Astrocyte (in vitro differentiated cells and primary cell): Measurements from ENCODE around the gene ZBTB24. TPM values are rescaled to one million over a fixed set of nuclear protein-coding genes. Genes with fewer than 3 reads are reported as not detected.

Experiments
- DNase-seq: peaks from one replicate; pipeline ENCODE4 v3.0.0-alpha.2; 2010; ENCODE audit warnings: low read depth
- FAIRE-seq: peaks from 2 replicates; lab custom pipeline; 2011; peaks lifted over from hg19 to GRCh38; lab: Jason Lieb, UNC
- H2AFZ ChIP-seq: 2 replicates; pipeline ENCODE4 v1.6.0; 2012; ENCODE audit warnings: low read depth, low read length, inconsistent platforms
- H3K27ac ChIP-seq: 2 replicates; pipeline ENCODE4 v1.5.1; 2011; ENCODE audit warnings: low read depth, low read length, inconsistent platforms
- H3K27me3 ChIP-seq: 2 replicates; pipeline ENCODE4 v1.6.0; 2011; ENCODE audit warnings: low read length, inconsistent platforms; ENCODE audit not compliant: insufficient read depth
- H3K36me3 ChIP-seq: 2 replicates; pipeline ENCODE4 v1.5.1; 2011; ENCODE audit warnings: low read length, inconsistent platforms; ENCODE audit not compliant: insufficient read depth
- H3K4me1 ChIP-seq: 2 replicates; pipeline ENCODE4 v1.5.1; 2011; ENCODE audit warnings: low read length, inconsistent platforms; ENCODE audit not compliant: insufficient read depth
- H3K4me2 ChIP-seq: 2 replicates; pipeline ENCODE4 v1.6.0; 2012; ENCODE audit warnings: low read length, inconsistent platforms
- H3K4me3 ChIP-seq: 2 replicates; pipeline ENCODE4 v1.5.1; 2011; ENCODE audit warnings: low read depth, mild to moderate bottlenecking, low read length, inconsistent platforms; ENCODE audit not compliant: insufficient read depth
- H3K79me2 ChIP-seq: 2 replicates; pipeline ENCODE4 v1.6.0; 2012; ENCODE audit warnings: mild to moderate bottlenecking, low read length, inconsistent platforms; ENCODE audit not compliant: insufficient read depth
- H3K9ac ChIP-seq: 2 replicates; pipeline ENCODE4 v1.6.0; 2012; ENCODE audit warnings: mild to moderate bottlenecking, low read length, inconsistent platforms
- H3K9me3 ChIP-seq: 2 replicates; pipeline ENCODE4 v1.5.1; 2012; ENCODE audit warnings: low read depth, mild to moderate bottlenecking, low read length, inconsistent platforms; ENCODE audit not compliant: insufficient read depth
- H4K20me1 ChIP-seq: 2 replicates; pipeline ENCODE4 v1.6.0; 2012; ENCODE audit warnings: low read length, inconsistent platforms; ENCODE audit not compliant: insufficient read depth
- H3K27ac Mint-ChIP-seq: one replicate; pipeline ENCODE4 v1.8.0; 2021; ENCODE audit warnings: mild to moderate bottlenecking, mixed read lengths; ENCODE audit not compliant: unreplicated experiment
- H3K27me3 Mint-ChIP-seq: one replicate; pipeline ENCODE4 v1.8.0; 2021; ENCODE audit warnings: low read depth, mixed read lengths; ENCODE audit not compliant: unreplicated experiment
- H3K36me3 Mint-ChIP-seq: one replicate; pipeline ENCODE4 v1.8.0; 2021; ENCODE audit warnings: low read depth, mixed read lengths; ENCODE audit not compliant: unreplicated experiment
- H3K4me1 Mint-ChIP-seq: one replicate; pipeline ENCODE4 v1.8.0; 2021; ENCODE audit warnings: low read depth, mixed read lengths; ENCODE audit not compliant: unreplicated experiment
- H3K4me3 Mint-ChIP-seq: one replicate; pipeline ENCODE4 v1.8.0; 2021; ENCODE audit warnings: mild to moderate bottlenecking, moderate library complexity, mixed read lengths; ENCODE audit not compliant: unreplicated experiment
- H3K9me3 Mint-ChIP-seq: one replicate; pipeline ENCODE4 v1.8.0; 2021; ENCODE audit warnings: mild to moderate bottlenecking, mixed read lengths; ENCODE audit not compliant: unreplicated experiment
- CTCF ChIP-seq: IDR thresholded peaks from 2 replicates; pipeline ENCODE4 v1.5.1; 2011; ENCODE audit warnings: low read depth, mild to moderate bottlenecking, inconsistent platforms, low read length, moderate library complexity; ENCODE audit not compliant: insufficient read depth
- EZH2 ChIP-seq: IDR thresholded peaks from 2 replicates; pipeline ENCODE4 v1.6.1; 2012; ENCODE audit warnings: mild to moderate bottlenecking, low read length, inconsistent platforms; ENCODE audit not compliant: insufficient read depth
- total RNA-seq: library from RNA; stranded (reverse); gene quantifications from 2 replicates; pipeline ENCODE4 v1.2.1, GENCODE V29; 2021

ZBTB24 gene
- total RNA-seq, 1 donor from 2014 or later = 9.3 TPM

GRCh38 chr6:109421184-109421583 lies 61.8 kb downstream of the ZBTB24 start:
- FAIRE-seq = no peak
- Histone ChIP-seq H3K4me2 (no peak overlapping the region), H4K20me1 (no peaks in the 10 kb centered on the region), H3K36me3 (no peaks in the 10 kb centered on the region), H3K4me1 (peaks cover 7% of the 10 kb centered on the region), H3K79me2 (no peaks in the 10 kb centered on the region), H3K9me3 (no peaks in the 10 kb centered on the region), H3K27ac (no peak overlapping the region), H3K9ac (no peak overlapping the region), H3K27me3 (no peaks in the 10 kb centered on the region), H2AFZ (no peak overlapping the region), H3K4me3 (no peak overlapping the region)
- H3K9me3 Mint-ChIP-seq = no peaks in the 10 kb centered on the region
- no peak for DNase-seq
- peaks cover 3% of the 10 kb centered on the region for H3K27me3 Mint-ChIP-seq
- TF ChIP-seq EZH2 (no peak), CTCF (no peak)
- no peaks in the 10 kb centered on the region for H3K36me3 Mint-ChIP-seq
- no peaks in the 10 kb centered on the region for H3K4me1 Mint-ChIP-seq
- H3K27ac Mint-ChIP-seq = no peak overlapping the region
- H3K4me3 Mint-ChIP-seq = no peak overlapping the region

- H3K36me3 Mint-ChIP-seq = no peaks in the 10 kb centered on the region
- H3K4me3 Mint-ChIP-seq = no peak overlapping the region
- Histone ChIP-seq H3K9ac (no peak overlapping the region), H3K27ac (no peak overlapping the region), H3K4me1 (peaks cover 7% of the 10 kb centered on the region), H4K20me1 (no peaks in the 10 kb centered on the region), H3K27me3 (no peaks in the 10 kb centered on the region), H3K4me3 (no peak overlapping the region), H3K36me3 (no peaks in the 10 kb centered on the region), H2AFZ (no peak overlapping the region), H3K4me2 (no peak overlapping the region), H3K9me3 (no peaks in the 10 kb centered on the region), H3K79me2 (no peaks in the 10 kb centered on the region)
- H3K27me3 Mint-ChIP-seq = peaks cover 3% of the 10 kb centered on the region
- DNase-seq (no peak), FAIRE-seq (no peak)
- H3K4me1 Mint-ChIP-seq = no peaks in the 10 kb centered on the region
- H3K9me3 Mint-ChIP-seq = no peaks in the 10 kb centered on the region
- TF ChIP-seq CTCF = no peak
- no peak for TF ChIP-seq EZH2
- no peak overlapping the region for H3K27ac Mint-ChIP-seq
Measured at GRCh38 chr6:109420751-109421150, 62.3 kb downstream of the ZBTB24 start.

GRCh38 chr6:109417646-109418045 lies 65.4 kb downstream of the ZBTB24 start:
- Mint-ChIP-seq H3K27ac (no peak overlapping the region), H3K27me3 (peaks cover 3% of the 10 kb centered on the region), H3K4me1 (no peaks in the 10 kb centered on the region), H3K4me3 (no peak overlapping the region), H3K9me3 (no peaks in the 10 kb centered on the region), H3K36me3 (no peaks in the 10 kb centered on the region)
- DNase-seq (no peak), FAIRE-seq (no peak)
- Histone ChIP-seq H3K9ac (no peak overlapping the region), H3K4me2 (no peak overlapping the region), H3K4me3 (no peak overlapping the region), H4K20me1 (no peaks in the 10 kb centered on the region), H3K4me1 (no peaks in the 10 kb centered on the region), H3K27me3 (no peaks in the 10 kb centered on the region), H3K36me3 (no peaks in the 10 kb centered on the region), H3K79me2 (no peaks in the 10 kb centered on the region), H3K27ac (no peak overlapping the region), H2AFZ (no peak overlapping the region), H3K9me3 (no peaks in the 10 kb centered on the region)
- TF ChIP-seq CTCF (no peak), EZH2 (no peak)

Other genes with a start within 250 kb of the ZBTB24 start
- 345 and 359 TPM in 2 replicates for gene CD164, start 100.8 kb downstream of the ZBTB24 start, total RNA-seq
- 1.6 and 1.7 TPM in 2 replicates for gene PPIL6, start 42.6 kb downstream of the ZBTB24 start, total RNA-seq
- gene SMPD2, start 42.5 kb downstream of the ZBTB24 start, total RNA-seq = 4.9 and 6.2 TPM in 2 replicates
- 48.0 and 57.2 TPM in 2 replicates for gene MICAL1, start 27.4 kb downstream of the ZBTB24 start, total RNA-seq
- gene AK9, start 208.0 kb upstream of the ZBTB24 start, total RNA-seq = 3.4 and 3.6 TPM in 2 replicates
- 7.3 and 8.4 TPM in 2 replicates for gene FIG4, start 208.1 kb upstream of the ZBTB24 start, total RNA-seq